Breast epithelium (tissue), 3 donors: Measurements from ENCODE around the gene PAX4.

Experiments
- CTCF ChIP-seq, 3 donors: fragments of 450-650 bp; IDR thresholded peaks; one replicate each; pipeline ENCODE4 v1.5.1; 2016 to 2017; ENCODE audit warnings: antibody characterized with exemption in 3 of 3, mild to moderate bottlenecking in 3 of 3, moderate library complexity in 3 of 3
- POLR2A ChIP-seq: fragments of 450-650 bp; IDR thresholded peaks from one replicate; pipeline ENCODE4 v1.6.1; 2016; ENCODE audit warnings: antibody characterized with exemption, mild to moderate bottlenecking, moderate library complexity

- TF ChIP-seq CTCF (IDR thresholded peaks at IDR 0.05) (no peak), POLR2A (no peak)
Observed at GRCh38 chr7:127658970-127659630, 41.2 kb upstream of the PAX4 start.
